Panc1 (cell line): ENCODE data around the gene TEX35. TPM values are rescaled to one million over a fixed set of nuclear protein-coding genes. Genes with fewer than 3 reads are reported as not detected.

ENCODE experiments used
- ATAC-seq: fragments of 200-7000 bp; cut with Tn5 transposase; 2 replicates; pipeline ENCODE4 v1.9.1; 2020; ENCODE audit warnings: mild to moderate bottlenecking, moderate library complexity
- BruUV-seq: library from RNA; stranded (reverse); fragments of 400-500 nt; replicated peaks from 2 replicates; lab custom pipeline; 2021; lab: Mats Ljungman, UMichigan
- CTCF ChIA-PET: fragments of 300-600 bp; sonication (Branson Sonifier 250); formaldehyde crosslinking; loops from one replicate; lab custom pipeline; 2022; ENCODE audit warnings: antibody characterized with exemption; lab: Charles Lee
- POLR2A ChIA-PET: fragments of 300-600 bp; sonication (Branson Sonifier 250); formaldehyde crosslinking; loops from one replicate; lab custom pipeline; 2022; ENCODE audit warnings: antibody characterized with exemption; lab: Charles Lee
- DNase-seq: peaks from one replicate; pipeline ENCODE4 v3.0.0-alpha.2; 2010; ENCODE audit warnings: low read depth, low spot score
- H3K27ac ChIP-seq: 2 replicates; pipeline ENCODE4 v1.5.1; 2011; ENCODE audit warnings: mild to moderate bottlenecking, low read length, inconsistent platforms
- H3K27me3 ChIP-seq: fragments of 200-500 bp; sonication (Bioruptor generic); 2 replicates; pipeline ENCODE4 v1.6.0; 2014; ENCODE audit warnings: low read length, inconsistent platforms; ENCODE audit not compliant: control insufficient read depth, insufficient read depth
- H3K36me3 ChIP-seq: fragments of 200-500 bp; sonication (Bioruptor generic); 2 replicates; pipeline ENCODE4 v1.5.1; 2014; ENCODE audit warnings: inconsistent platforms, mild to moderate bottlenecking, low read length, moderate library complexity; ENCODE audit not compliant: control insufficient read depth, insufficient read depth
- H3K4me1 ChIP-seq: 2 replicates; pipeline ENCODE4 v1.5.1; 2011; ENCODE audit warnings: inconsistent platforms, mild to moderate bottlenecking, low read length, moderate library complexity; ENCODE audit not compliant: control insufficient read depth, insufficient read depth
- H3K4me3 ChIP-seq, 2 experiments: 2 replicates each; pipeline ENCODE4 v1.5.1; 2011 to 2012; ENCODE audit warnings: low read depth in 2 of 2, low read length in 2 of 2, mild to moderate bottlenecking in 2 of 2, inconsistent platforms in 1 of 2, moderate library complexity in 1 of 2
- H3K9me3 ChIP-seq: fragments of 200-500 bp; sonication (Bioruptor generic); 2 replicates; pipeline ENCODE4 v1.5.1; 2014; ENCODE audit warnings: low read depth, mild to moderate bottlenecking, inconsistent platforms, low read length, moderate library complexity; ENCODE audit not compliant: control insufficient read depth, insufficient read depth
- CTCF ChIP-seq: fragments of 450-650 bp; IDR thresholded peaks from 2 replicates; pipeline ENCODE4 v1.5.1; 2017; ENCODE audit warnings: mild to moderate bottlenecking
- POLR2AphosphoS5 ChIP-seq: IDR thresholded peaks from 2 replicates; pipeline ENCODE4 v1.6.1; 2012; ENCODE audit warnings: mild to moderate bottlenecking, low read depth, low read length, moderate library complexity
- REST ChIP-seq, 2 experiments: IDR thresholded peaks; 2 replicates each; pipeline ENCODE4 v1.6.1; 2011 to 2012; ENCODE audit warnings: low read depth in 2 of 2, control low read depth in 1 of 2, low read length in 1 of 2, mild to moderate bottlenecking in 1 of 2, moderate library complexity in 1 of 2; ENCODE audit not compliant: insufficient read depth in 1 of 2
- SIN3A ChIP-seq: IDR thresholded peaks from 2 replicates; pipeline ENCODE4 v1.6.1; 2012; ENCODE audit warnings: low read depth, mild to moderate bottlenecking, low read length, moderate library complexity, borderline replicate concordance; ENCODE audit not compliant: insufficient read depth
- TCF7L2 ChIP-seq: IDR thresholded peaks from 2 replicates; pipeline ENCODE4 v1.6.1; 2011; ENCODE audit warnings: mild to moderate bottlenecking, low read depth, low read length, inconsistent platforms
- in situ Hi-C: cut with HindIII; loops from 2 replicates; pipeline ENCODE4 v1.10.0; 2016; ENCODE audit warnings: low sequenced_read_pairs, low pct_unique_long_range_greater_than_20kb
- intact Hi-C: fragments of 100-400 bp; cut with micrococcal nuclease; formaldehyde crosslinking; loops from one replicate; pipeline ENCODE4 v1.10.0; 2022; ENCODE audit not compliant: unreplicated experiment
- total RNA-seq: library from RNA; stranded (reverse); gene quantifications from one replicate; pipeline ENCODE4 v1.2.1, GENCODE V29; 2021; ENCODE audit not compliant: unreplicated experiment

The TEX35 gene
- total RNA-seq, 1 experiment from 2014 or later, result not detected

GRCh38 chr1:178492341-178492740 lies 20.6 kb upstream of the TEX35 start:
- POLR2A ChIA-PET, result no interaction called here
- in situ Hi-C loops, result no loop called here
- no TSS peak for BruUV-seq

GRCh38 chr1:178493301-178493741 lies 19.6 kb upstream of the TEX35 start:
- no peak for ATAC-seq
- no peaks in the 10 kb centered on the region for H3K27me3 ChIP-seq
- no peak overlapping the region for H3K27ac ChIP-seq
- BruUV-seq, result no TSS peak
- no peaks in the 10 kb centered on the region for H3K36me3 ChIP-seq
- H3K4me1 ChIP-seq, result no peaks in the 10 kb centered on the region
- DNase-seq, result no peak
- ChIA-PET POLR2A (no interaction called here), CTCF (no interaction called here)
- intact Hi-C loops (no loop called here), in situ Hi-C loops (no loop called here)
- H3K9me3 ChIP-seq, result no peaks in the 10 kb centered on the region
- no peak overlapping the region for H3K4me3 ChIP-seq
- TF ChIP-seq CTCF, result no peak
- TF ChIP-seq SIN3A, result no peak
- TF ChIP-seq REST (IDR thresholded peaks at IDR 0.05; ENCODE audit: insufficient read depth in 1 of 2, low read depth in 2 of 2, low read length in 1 of 2), result no peak
- TF ChIP-seq POLR2AphosphoS5, result no peak
- no peak for TF ChIP-seq TCF7L2

More at GRCh38 chr1:178492341-178492740, 20.6 kb upstream of the TEX35 start:
- Histone ChIP-seq H3K4me3 (no peak overlapping the region), H3K4me1 (no peaks in the 10 kb centered on the region), H3K27me3 (no peaks in the 10 kb centered on the region), H3K27ac (no peak overlapping the region), H3K36me3 (no peaks in the 10 kb centered on the region), H3K9me3 (no peaks in the 10 kb centered on the region)
- DNase-seq (no peak), ATAC-seq (no peak)
- TF ChIP-seq TCF7L2, result no peak
- no peak for TF ChIP-seq POLR2AphosphoS5
- TF ChIP-seq CTCF, result no peak
- no peak for TF ChIP-seq REST (IDR thresholded peaks at IDR 0.05; ENCODE audit: insufficient read depth in 1 of 2, low read depth in 2 of 2, low read length in 1 of 2)
- TF ChIP-seq SIN3A, result no peak
- intact Hi-C loops, result no loop called here
- CTCF ChIA-PET, result interaction anchor here (1.4 kb wide), 1 partner anchor 9 kb away, joined by 3 read pairs; no protein-coding TSS in a partner anchor
